ENCODE data around the gene ILK. TPM values are rescaled to one million over a fixed set of nuclear protein-coding genes. Genes with fewer than 3 reads are reported as not detected.

The ILK gene
- total RNA-seq, 2 donors from 2014 or later: 338 to 588 TPM

- Histone ChIP-seq H3K27me3 (replicated peaks; ENCODE audit: insufficient read depth) (no peaks in the 10 kb centered on the region), H3K4me1 (ENCODE audit: control insufficient read depth in 1 of 2, low read depth in 2 of 2) (peaks cover 23 to 56% of the 10 kb centered on the region in 2 donors), H3K9me3 (no peaks in the 10 kb centered on the region), H3K36me3 (no peaks in the 10 kb centered on the region), H3K4me3 (no peak overlapping the region), H3K27ac (no peak overlapping the region)
- no peak for ATAC-seq (ENCODE audit: insufficient number of reproducible peaks, low FRiP score, low read depth)
- DNase-seq (ENCODE audit: low spot score): no peak
- TF ChIP-seq, protein P1, sequence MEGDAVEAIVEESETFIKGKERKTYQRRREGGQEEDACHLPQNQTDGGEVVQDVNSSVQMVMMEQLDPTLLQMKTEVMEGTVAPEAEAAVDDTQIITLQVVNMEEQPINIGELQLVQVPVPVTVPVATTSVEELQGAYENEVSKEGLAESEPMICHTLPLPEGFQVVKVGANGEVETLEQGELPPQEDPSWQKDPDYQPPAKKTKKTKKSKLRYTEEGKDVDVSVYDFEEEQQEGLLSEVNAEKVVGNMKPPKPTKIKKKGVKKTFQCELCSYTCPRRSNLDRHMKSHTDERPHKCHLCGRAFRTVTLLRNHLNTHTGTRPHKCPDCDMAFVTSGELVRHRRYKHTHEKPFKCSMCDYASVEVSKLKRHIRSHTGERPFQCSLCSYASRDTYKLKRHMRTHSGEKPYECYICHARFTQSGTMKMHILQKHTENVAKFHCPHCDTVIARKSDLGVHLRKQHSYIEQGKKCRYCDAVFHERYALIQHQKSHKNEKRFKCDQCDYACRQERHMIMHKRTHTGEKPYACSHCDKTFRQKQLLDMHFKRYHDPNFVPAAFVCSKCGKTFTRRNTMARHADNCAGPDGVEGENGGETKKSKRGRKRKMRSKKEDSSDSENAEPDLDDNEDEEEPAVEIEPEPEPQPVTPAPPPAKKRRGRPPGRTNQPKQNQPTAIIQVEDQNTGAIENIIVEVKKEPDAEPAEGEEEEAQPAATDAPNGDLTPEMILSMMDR (IDR thresholded peaks at IDR 0.05): no peak
Measured at GRCh38 chr11:6652182-6652581, 48.6 kb downstream of the ILK start.

DNA sequence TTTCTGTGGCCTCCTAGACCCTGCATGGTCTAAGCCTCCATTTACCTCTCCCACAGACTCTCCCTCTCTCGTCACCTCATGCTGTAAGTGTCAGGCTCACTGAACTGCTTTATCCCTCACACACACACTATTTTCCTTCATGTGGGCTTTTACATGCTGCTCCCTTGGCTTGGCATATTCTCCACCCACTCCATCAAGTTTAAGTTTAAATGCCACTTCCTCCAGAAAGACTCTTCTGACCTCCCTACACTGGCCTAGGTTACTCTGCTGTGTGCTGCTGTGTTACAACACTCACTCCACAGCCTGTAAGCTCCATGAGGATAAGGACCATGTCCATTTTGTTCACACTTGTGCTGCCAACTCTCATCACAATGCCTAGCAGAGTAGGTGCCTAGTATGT, 49.5 kb downstream of the ILK start:
- H3K36me3 ChIP-seq: no peaks in the 10 kb centered on the region
- H3K4me3 ChIP-seq: no peak overlapping the region
- peak overlapping the region in 1 of 2 donors; percentile 21 for H3K27ac ChIP-seq
- H3K27me3 ChIP-seq (replicated peaks; ENCODE audit: insufficient read depth): no peaks in the 10 kb centered on the region
- no peak for DNase-seq (ENCODE audit: low spot score)
- peaks cover 13 to 53% of the 10 kb centered on the region in 2 donors for H3K4me1 ChIP-seq (ENCODE audit: control insufficient read depth in 1 of 2, low read depth in 2 of 2)
- no peak for ATAC-seq (ENCODE audit: insufficient number of reproducible peaks, low FRiP score, low read depth)
- TF ChIP-seq, protein P1 (IDR thresholded peaks at IDR 0.05): no peak
- H3K9me3 ChIP-seq: no peaks in the 10 kb centered on the region

GRCh38 chr11:6653656-6654055, 50.1 kb downstream of the ILK start:
- H3K4me3 ChIP-seq: no peak overlapping the region
- no peaks in the 10 kb centered on the region for H3K27me3 ChIP-seq (replicated peaks; ENCODE audit: insufficient read depth)
- ATAC-seq (ENCODE audit: insufficient number of reproducible peaks, low FRiP score, low read depth) (no peak), DNase-seq (ENCODE audit: low spot score) (no peak)
- TF ChIP-seq, protein P1 (IDR thresholded peaks at IDR 0.05): no peak
- H3K36me3 ChIP-seq: no peaks in the 10 kb centered on the region
- peaks cover 9 to 48% of the 10 kb centered on the region in 2 donors for H3K4me1 ChIP-seq (ENCODE audit: control insufficient read depth in 1 of 2, low read depth in 2 of 2)
- H3K9me3 ChIP-seq: no peaks in the 10 kb centered on the region
- H3K27ac ChIP-seq: peak overlapping the region in 1 of 2 donors; percentile 21

DNA sequence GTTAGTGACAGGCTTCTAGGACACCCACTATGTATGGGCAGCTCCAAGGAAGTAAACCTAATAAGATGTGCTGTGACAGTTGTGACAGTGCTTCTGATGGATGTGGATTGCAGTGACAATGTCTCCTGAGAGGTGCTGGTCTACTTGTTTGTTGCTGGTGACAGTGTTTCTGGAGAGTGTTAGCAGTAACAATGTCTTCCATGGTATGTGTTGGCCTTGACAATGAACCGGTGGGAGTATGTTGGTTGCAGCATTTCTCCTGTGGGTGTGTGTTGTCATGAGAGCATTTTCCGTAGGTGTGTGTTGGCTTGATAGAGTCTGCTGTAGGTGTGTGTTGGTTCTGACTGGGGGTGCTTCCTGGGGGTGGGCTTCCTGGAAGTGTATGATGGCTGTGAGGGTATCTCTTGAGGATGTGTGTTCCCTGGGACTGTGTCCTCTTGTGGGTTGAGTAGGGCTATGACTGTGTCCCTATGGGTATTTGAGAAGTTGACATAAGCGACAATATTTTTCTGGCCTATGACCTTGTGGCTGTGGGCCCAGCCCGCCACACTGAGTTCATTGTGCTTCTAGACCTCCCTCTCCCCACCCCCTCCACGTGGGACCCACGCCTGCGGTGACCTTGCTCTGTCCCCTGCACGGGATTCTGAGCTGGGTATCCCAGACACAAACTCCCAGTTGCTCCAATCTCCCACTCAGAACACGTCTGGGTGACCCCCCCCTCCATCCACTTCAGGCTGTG, 50.9 kb downstream of the ILK start:
- Histone ChIP-seq H3K36me3 (no peaks in the 10 kb centered on the region), H3K4me1 (ENCODE audit: control insufficient read depth in 1 of 2, low read depth in 2 of 2) (peaks cover 9 to 40% of the 10 kb centered on the region in 2 donors), H3K27ac (peak overlapping the region; percentile 76 to 87), H3K4me3 (peak overlapping the region; percentile 83), H3K9me3 (no peaks in the 10 kb centered on the region), H3K27me3 (replicated peaks; ENCODE audit: insufficient read depth) (no peaks in the 10 kb centered on the region)
- TF ChIP-seq, protein P1 (IDR thresholded peaks at IDR 0.05): no peak
- ATAC-seq (ENCODE audit: insufficient number of reproducible peaks, low FRiP score, low read depth) (no peak), DNase-seq (ENCODE audit: low spot score) (no peak)

DNA sequence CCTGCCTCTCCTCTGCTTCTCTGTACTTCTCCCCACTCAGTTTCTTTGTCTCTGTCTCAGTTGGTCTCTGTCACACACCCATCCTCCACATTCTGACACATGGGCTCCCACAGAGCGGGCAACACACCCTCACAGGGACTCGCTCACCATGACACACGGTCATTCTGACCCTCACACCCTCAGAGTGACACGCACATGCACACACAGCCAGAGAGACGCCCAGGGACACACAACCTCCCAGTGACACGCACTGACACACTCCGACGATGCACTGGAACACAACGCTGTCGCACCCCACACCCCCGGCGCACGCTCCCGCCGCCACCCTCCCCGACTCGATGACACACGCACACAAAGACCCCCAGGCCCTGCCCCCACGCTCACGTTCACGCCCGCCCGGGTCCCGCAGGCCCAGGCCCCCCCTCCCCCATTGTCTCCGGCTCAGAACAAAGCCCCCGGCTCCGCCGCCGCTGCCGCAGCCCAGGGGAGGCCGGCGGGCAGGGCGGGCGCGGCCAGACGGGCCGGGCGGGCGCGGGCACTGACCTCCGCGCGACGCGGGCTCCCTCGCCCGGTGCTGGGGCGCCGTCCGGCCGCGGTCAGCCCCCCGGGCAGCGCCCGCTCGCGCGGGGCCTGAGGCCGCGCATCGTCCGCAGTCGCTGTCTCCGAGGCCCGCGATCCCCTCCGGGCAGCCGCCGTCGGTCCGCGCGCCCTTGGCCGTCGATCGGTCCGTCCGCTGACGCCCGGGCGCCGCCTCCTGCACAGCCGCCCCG, 51.6 kb downstream of the ILK start:
- Histone ChIP-seq H3K27me3 (replicated peaks; ENCODE audit: insufficient read depth) (no peaks in the 10 kb centered on the region), H3K27ac (peak overlapping the region; percentile 76 to 87), H3K36me3 (no peaks in the 10 kb centered on the region), H3K4me1 (ENCODE audit: control insufficient read depth in 1 of 2, low read depth in 2 of 2) (peaks cover 9 to 39% of the 10 kb centered on the region in 2 donors), H3K4me3 (peak overlapping the region; percentile 83), H3K9me3 (no peaks in the 10 kb centered on the region)
- peak; percentile 10 for ATAC-seq (ENCODE audit: insufficient number of reproducible peaks, low FRiP score, low read depth)
- DNase-seq (ENCODE audit: low spot score): peak; percentile 56
- TF ChIP-seq, protein P1 (IDR thresholded peaks at IDR 0.05): no peak

Data from thoracic aorta (tissue), 2 donors.